Smooth muscle cell (in vitro differentiated cells): ENCODE data around the gene RAD9A. TPM values are rescaled to one million over a fixed set of nuclear protein-coding genes. Genes with fewer than 3 reads are reported as not detected.

ENCODE experiments used
- DNase-seq: peaks from one replicate; lab custom pipeline; 2025; ENCODE audit not compliant: unreplicated experiment; lab: John Stamatoyannopoulos, UW
- H2AFZ ChIP-seq: fragments of 200-600 bp; sonication (generic); 2 replicates; pipeline ENCODE4 v1.6.0; 2016; ENCODE audit warnings: antibody characterized with exemption, low read depth, mild to moderate bottlenecking
- H3F3A ChIP-seq: fragments of 200-600 bp; sonication (generic); 2 replicates; pipeline ENCODE4 v1.6.0; 2017; ENCODE audit warnings: antibody characterized with exemption, low read depth
- H3K27ac ChIP-seq: fragments of 200-600 bp; sonication (generic); 2 replicates; pipeline ENCODE4 v1.5.1; 2016; ENCODE audit warnings: low read depth, mild to moderate bottlenecking
- H3K27me3 ChIP-seq: fragments of 200-600 bp; sonication (generic); 2 replicates; pipeline ENCODE4 v1.6.1; 2016; ENCODE audit warnings: low read depth, mild to moderate bottlenecking
- H3K36me3 ChIP-seq: fragments of 200-600 bp; sonication (generic); 2 replicates; pipeline ENCODE4 v1.5.1; 2016; ENCODE audit warnings: low read depth
- H3K4me1 ChIP-seq: fragments of 200-600 bp; sonication (generic); 2 replicates; pipeline ENCODE4 v1.5.1; 2016; ENCODE audit warnings: low read depth
- H3K4me2 ChIP-seq: fragments of 200-600 bp; sonication (generic); 2 replicates; pipeline ENCODE4 v1.6.0; 2016; ENCODE audit warnings: mild to moderate bottlenecking
- H3K4me3 ChIP-seq: fragments of 200-600 bp; sonication (generic); 2 replicates; pipeline ENCODE4 v1.5.1; 2016; ENCODE audit warnings: mild to moderate bottlenecking
- H3K79me2 ChIP-seq: fragments of 200-600 bp; sonication (generic); 2 replicates; pipeline ENCODE4 v1.6.0; 2016; ENCODE audit warnings: low read depth, mild to moderate bottlenecking
- H3K9ac ChIP-seq: fragments of 200-600 bp; sonication (generic); 2 replicates; pipeline ENCODE4 v1.6.0; 2016; ENCODE audit warnings: low read depth
- H3K9me3 ChIP-seq: fragments of 200-600 bp; sonication (generic); replicated peaks from 2 replicates; pipeline ENCODE4 v1.5.1; 2016; ENCODE audit warnings: low read depth
- H4K20me1 ChIP-seq: fragments of 200-600 bp; sonication (generic); 2 replicates; pipeline ENCODE4 v1.6.0; 2016; ENCODE audit warnings: low read depth
- CTCF ChIP-seq: fragments of 200-600 bp; sonication (generic); IDR thresholded peaks from 2 replicates; pipeline ENCODE4 v1.5.1; 2017; ENCODE audit warnings: borderline replicate concordance, mild to moderate bottlenecking, antibody characterized with exemption; ENCODE audit not compliant: insufficient read depth, poor library complexity, severe bottlenecking
- WGBS: methylation state at CpG from one replicate; pipeline ENCODE4 v1.1.7; 2016; ENCODE audit warnings: low lambda C conversion rate; 5-methylcytosine and 5-hydroxymethylcytosine counted together
- polyA plus RNA-seq: library from polyadenylated mRNA; unstranded; fragments of >200 nt; fragmentation: Nextera tagmentation; extraction: Ambion mirVana; gene quantifications from 2 replicates; pipeline ENCODE4 v1.2.1, GENCODE V29; 2016
- total RNA-seq: library from RNA; depleted of rRNA; stranded (reverse); fragments of >200 nt; gene quantifications from 2 replicates; pipeline ENCODE4 v1.2.3, GENCODE V29; 2014

The RAD9A gene
- total and polyA plus RNA-seq, 2 experiments from 2014 or later, result 19.5 to 21.4 TPM

DNA sequence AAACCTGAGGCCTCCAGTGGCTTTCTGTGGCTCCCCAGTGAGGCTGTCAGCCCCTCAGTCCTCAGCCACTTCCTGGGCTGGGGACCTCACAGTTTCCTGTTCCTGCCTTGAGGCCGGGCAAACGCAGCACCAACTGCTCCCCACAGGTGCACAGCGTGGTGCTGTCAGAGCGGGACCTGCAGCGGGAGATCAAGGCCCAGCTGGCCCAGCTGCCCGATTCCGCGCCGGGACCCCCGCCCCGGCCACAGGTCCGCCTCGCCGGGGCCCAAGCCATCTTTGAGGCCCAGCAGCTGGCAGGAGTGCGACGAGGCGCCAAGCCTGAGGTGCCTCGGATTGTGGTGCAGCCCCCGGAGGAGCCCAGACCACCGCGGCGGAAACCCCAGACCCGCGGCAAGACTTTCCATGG, 17.5 kb downstream of the RAD9A start:
- Histone ChIP-seq H3K9me3 (no peaks in the 10 kb centered on the region), H2AFZ (no peak overlapping the region), H3K27me3 (peaks cover 12% of the 10 kb centered on the region), H3K79me2 (no peaks in the 10 kb centered on the region), H3K9ac (no peak overlapping the region), H3K4me1 (peaks cover 6% of the 10 kb centered on the region), H3K4me3 (no peak overlapping the region), H4K20me1 (no peaks in the 10 kb centered on the region), H3F3A (no peaks in the 10 kb centered on the region), H3K27ac (no peak overlapping the region), H3K4me2 (no peak overlapping the region), H3K36me3 (no peaks in the 10 kb centered on the region)
- DNase-seq, result no peak
- 89% methylated on average over 20 of the region's 24 CpGs for WGBS
- TF ChIP-seq CTCF, result no peak

- H3K4me2 ChIP-seq, result no peak overlapping the region
- peaks cover 6% of the 10 kb centered on the region for H3K4me1 ChIP-seq
- TF ChIP-seq CTCF, result no peak
- no peaks in the 10 kb centered on the region for H3K36me3 ChIP-seq
- H3F3A ChIP-seq, result no peaks in the 10 kb centered on the region
- 51% methylated on average over 13 of the region's 13 CpGs for whole genome bisulfite sequencing
- no peaks in the 10 kb centered on the region for H3K9me3 ChIP-seq
- no peaks in the 10 kb centered on the region for H3K79me2 ChIP-seq
- DNase-seq, result no peak
- no peaks in the 10 kb centered on the region for H4K20me1 ChIP-seq
- no peak overlapping the region for H3K9ac ChIP-seq
- H2AFZ ChIP-seq, result no peak overlapping the region
- H3K4me3 ChIP-seq, result no peak overlapping the region
- H3K27ac ChIP-seq, result no peak overlapping the region
- H3K27me3 ChIP-seq, result peaks cover 14% of the 10 kb centered on the region
These were observed 18.1 kb downstream of the RAD9A start for GRCh38 chr11:67409781-67410368.

DNA sequence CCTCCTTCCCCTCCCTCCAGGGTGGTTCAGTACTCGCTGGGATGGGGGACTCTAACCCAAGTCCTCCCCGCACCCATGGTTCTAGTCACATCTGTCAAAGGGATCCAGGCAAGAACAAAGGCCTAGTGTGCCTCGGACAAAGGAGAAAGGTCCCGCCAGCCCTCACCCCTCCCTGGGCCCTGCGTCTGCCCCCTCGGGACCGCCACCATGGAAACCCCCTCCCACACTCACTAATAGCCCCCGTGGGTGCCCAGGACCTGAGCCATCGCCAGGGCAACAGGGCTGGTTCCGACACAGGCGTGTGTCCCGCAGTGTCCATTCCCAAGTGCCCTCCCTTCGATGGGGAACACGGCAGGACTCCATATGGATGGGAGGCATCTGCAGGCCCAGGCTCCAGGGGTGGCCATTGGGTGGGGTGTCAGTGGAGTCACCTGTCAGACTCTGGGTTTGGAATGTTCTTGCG, 18.6 kb downstream of the RAD9A start:
- WGBS, result 87% methylated on average over 15 of the region's 15 CpGs
- Histone ChIP-seq H3K36me3 (no peaks in the 10 kb centered on the region), H3K27ac (no peak overlapping the region), H3K9ac (no peak overlapping the region), H3K4me2 (no peak overlapping the region), H3K4me1 (peaks cover 6% of the 10 kb centered on the region), H2AFZ (no peak overlapping the region), H3F3A (no peaks in the 10 kb centered on the region), H3K9me3 (no peaks in the 10 kb centered on the region), H4K20me1 (no peaks in the 10 kb centered on the region), H3K27me3 (peaks cover 18% of the 10 kb centered on the region), H3K4me3 (no peak overlapping the region), H3K79me2 (no peaks in the 10 kb centered on the region)
- TF ChIP-seq CTCF, result no peak
- no peak for DNase-seq

- Histone ChIP-seq H3K4me2 (no peak overlapping the region), H3F3A (no peaks in the 10 kb centered on the region), H2AFZ (no peak overlapping the region), H3K27ac (no peak overlapping the region), H4K20me1 (no peaks in the 10 kb centered on the region), H3K4me3 (no peak overlapping the region), H3K36me3 (no peaks in the 10 kb centered on the region), H3K27me3 (peaks cover 18% of the 10 kb centered on the region), H3K9ac (no peak overlapping the region), H3K79me2 (no peaks in the 10 kb centered on the region), H3K9me3 (no peaks in the 10 kb centered on the region), H3K4me1 (peaks cover 6% of the 10 kb centered on the region)
- 87% methylated on average over 17 of the region's 17 CpGs for WGBS
- no peak for DNase-seq
- TF ChIP-seq CTCF, result no peak
These were observed 19.4 kb downstream of the RAD9A start for GRCh38 chr11:67410984-67411784.
